Measurements from ENCODE around the gene PHKA1.

DNA sequence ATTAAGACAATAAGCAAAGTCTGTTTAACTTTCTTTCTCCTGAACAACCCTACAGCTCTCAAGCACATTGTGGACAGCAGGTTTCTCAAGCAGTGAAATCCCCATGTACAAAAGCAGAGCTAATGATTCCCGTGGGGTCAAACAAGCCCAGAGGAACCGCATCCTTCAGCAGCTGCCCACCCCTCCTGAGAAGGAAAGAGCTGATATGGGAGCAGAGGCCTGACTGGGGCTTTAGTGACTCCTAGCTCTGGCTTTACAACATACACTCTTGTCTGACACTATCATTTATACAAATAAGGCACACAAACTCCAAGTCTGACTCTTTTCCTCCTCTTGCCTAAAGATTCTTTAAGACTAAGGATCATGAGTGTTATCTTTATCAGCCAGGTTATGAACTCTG lies 174.3 kb downstream of the PHKA1 start:
- no peak for TF ChIP-seq EZH2phosphoT487 (IDR thresholded peaks at IDR 0.05; ENCODE audit: low read depth, severe bottlenecking, unreplicated experiment)
- TF ChIP-seq, protein P1, sequence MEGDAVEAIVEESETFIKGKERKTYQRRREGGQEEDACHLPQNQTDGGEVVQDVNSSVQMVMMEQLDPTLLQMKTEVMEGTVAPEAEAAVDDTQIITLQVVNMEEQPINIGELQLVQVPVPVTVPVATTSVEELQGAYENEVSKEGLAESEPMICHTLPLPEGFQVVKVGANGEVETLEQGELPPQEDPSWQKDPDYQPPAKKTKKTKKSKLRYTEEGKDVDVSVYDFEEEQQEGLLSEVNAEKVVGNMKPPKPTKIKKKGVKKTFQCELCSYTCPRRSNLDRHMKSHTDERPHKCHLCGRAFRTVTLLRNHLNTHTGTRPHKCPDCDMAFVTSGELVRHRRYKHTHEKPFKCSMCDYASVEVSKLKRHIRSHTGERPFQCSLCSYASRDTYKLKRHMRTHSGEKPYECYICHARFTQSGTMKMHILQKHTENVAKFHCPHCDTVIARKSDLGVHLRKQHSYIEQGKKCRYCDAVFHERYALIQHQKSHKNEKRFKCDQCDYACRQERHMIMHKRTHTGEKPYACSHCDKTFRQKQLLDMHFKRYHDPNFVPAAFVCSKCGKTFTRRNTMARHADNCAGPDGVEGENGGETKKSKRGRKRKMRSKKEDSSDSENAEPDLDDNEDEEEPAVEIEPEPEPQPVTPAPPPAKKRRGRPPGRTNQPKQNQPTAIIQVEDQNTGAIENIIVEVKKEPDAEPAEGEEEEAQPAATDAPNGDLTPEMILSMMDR (IDR thresholded peaks at IDR 0.05; ENCODE audit: poor library complexity), result no peak

Measured in hepatocyte (in vitro differentiated cells).